HG02623 (cell line): ENCODE measurements around the gene SIRT6.
"Not testable (repeated sequence)": the region's sequence is repeated elsewhere in the genome, so short reads cannot be mapped to it uniquely, and the experiment has no call there.

Experiments used
- ATAC-seq: cut with Tn5 transposase; IDR thresholded peaks from one replicate; pipeline ENCODE4 v1.9.1; 2021; ENCODE audit warnings: moderate library complexity; ENCODE audit not compliant: unreplicated experiment

The SIRT6 gene

GRCh38 chr19:4182084-4182810 lies at the start of gene SIRT6, which contains the start of gene ANKRD24:
Gene SIRT6, minus strand, starts transcription at chr19:4182563. Its CDS starts 24 bp downstream, at chr19:4182539.
Gene ANKRD24, plus strand, starts transcription at chr19:4182689. Its CDS starts 3,737 bp downstream, at chr19:4186426.
- peak; percentile 57 for ATAC-seq

GRCh38 chr19:4232139-4232538 lies 49.8 kb upstream of the SIRT6 start:
- ATAC-seq, result not testable (repeated sequence)

- not testable (repeated sequence) for ATAC-seq
Measured at GRCh38 chr19:4231521-4231920, 49.2 kb upstream of the SIRT6 start.

- ATAC-seq, result not testable (repeated sequence)
Measured at GRCh38 chr19:4230237-4230636, 47.9 kb upstream of the SIRT6 start.

GRCh38 chr19:4229179-4229931 lies 47.0 kb upstream of the SIRT6 start, which contains the start of gene EBI3:
Gene EBI3, plus strand, starts transcription at chr19:4229523. Its CDS starts 28 bp downstream, at chr19:4229551.
- ATAC-seq, result peak; percentile 49

- no peak for ATAC-seq
Measured at GRCh38 chr19:4228765-4229178, 46.4 kb upstream of the SIRT6 start.

GRCh38 chr19:4227771-4228170 lies 45.4 kb upstream of the SIRT6 start:
- ATAC-seq, result no peak

GRCh38 chr19:4225885-4226284 lies 43.5 kb upstream of the SIRT6 start:
- no peak for ATAC-seq

GRCh38 chr19:4224470-4224869 lies 42.1 kb upstream of the SIRT6 start:
- no peak for ATAC-seq

- ATAC-seq, result no peak
Measured at GRCh38 chr19:4220188-4220587, 37.8 kb upstream of the SIRT6 start.

- not testable (repeated sequence) for ATAC-seq
Measured at GRCh38 chr19:4218523-4218922, 36.2 kb upstream of the SIRT6 start.

GRCh38 chr19:4217429-4218264 lies 35.3 kb upstream of the SIRT6 start:
- ATAC-seq, result no peak

GRCh38 chr19:4216846-4217245 lies 34.5 kb upstream of the SIRT6 start:
- no peak for ATAC-seq

- ATAC-seq, result no peak
Measured at GRCh38 chr19:4215807-4216206, 33.4 kb upstream of the SIRT6 start.

GRCh38 chr19:4213116-4213515 lies 30.8 kb upstream of the SIRT6 start:
- no peak for ATAC-seq

- ATAC-seq, result no peak
Measured at GRCh38 chr19:4210166-4210731, 27.9 kb upstream of the SIRT6 start.

- ATAC-seq, result no peak
Measured at GRCh38 chr19:4208385-4209094, 26.2 kb upstream of the SIRT6 start.

GRCh38 chr19:4206818-4207484 lies 24.6 kb upstream of the SIRT6 start:
- ATAC-seq, result no peak

GRCh38 chr19:4201798-4202197 lies 19.4 kb upstream of the SIRT6 start:
- no peak for ATAC-seq
